RWPE1 (cell line): ENCODE data around the gene PTPRN2.

ENCODE experiments used
- CTCF ChIA-PET: fragments of 350-600 bp; sonication (Branson Sonifier 250); formaldehyde crosslinking; extraction: SDS; loops from one replicate; lab custom pipeline; 2021; lab: Yijun Ruan, JAX
- POLR2A ChIA-PET: fragments of 400-600 bp; formaldehyde crosslinking; extraction: SDS; loops from one replicate; lab custom pipeline; 2020; ENCODE audit warnings: antibody characterized with exemption; ENCODE audit not compliant: low non-redundant PET; lab: Yijun Ruan, JAX
- DNase-seq: peaks from one replicate; pipeline ENCODE4 v3.0.0; 2012; ENCODE audit warnings: low spot score
- H3K27ac ChIP-seq: fragments of 450-650 bp; 2 replicates; pipeline ENCODE4 v1.5.1; 2017
- TF ChIP-seq, protein P1 (sequence below): fragments of 450-650 bp; conservative IDR thresholded peaks from 2 replicates; pipeline ENCODE4 v1.5.1; 2017; ENCODE audit warnings: low read depth, mild to moderate bottlenecking

PTPRN2 gene

DNA sequence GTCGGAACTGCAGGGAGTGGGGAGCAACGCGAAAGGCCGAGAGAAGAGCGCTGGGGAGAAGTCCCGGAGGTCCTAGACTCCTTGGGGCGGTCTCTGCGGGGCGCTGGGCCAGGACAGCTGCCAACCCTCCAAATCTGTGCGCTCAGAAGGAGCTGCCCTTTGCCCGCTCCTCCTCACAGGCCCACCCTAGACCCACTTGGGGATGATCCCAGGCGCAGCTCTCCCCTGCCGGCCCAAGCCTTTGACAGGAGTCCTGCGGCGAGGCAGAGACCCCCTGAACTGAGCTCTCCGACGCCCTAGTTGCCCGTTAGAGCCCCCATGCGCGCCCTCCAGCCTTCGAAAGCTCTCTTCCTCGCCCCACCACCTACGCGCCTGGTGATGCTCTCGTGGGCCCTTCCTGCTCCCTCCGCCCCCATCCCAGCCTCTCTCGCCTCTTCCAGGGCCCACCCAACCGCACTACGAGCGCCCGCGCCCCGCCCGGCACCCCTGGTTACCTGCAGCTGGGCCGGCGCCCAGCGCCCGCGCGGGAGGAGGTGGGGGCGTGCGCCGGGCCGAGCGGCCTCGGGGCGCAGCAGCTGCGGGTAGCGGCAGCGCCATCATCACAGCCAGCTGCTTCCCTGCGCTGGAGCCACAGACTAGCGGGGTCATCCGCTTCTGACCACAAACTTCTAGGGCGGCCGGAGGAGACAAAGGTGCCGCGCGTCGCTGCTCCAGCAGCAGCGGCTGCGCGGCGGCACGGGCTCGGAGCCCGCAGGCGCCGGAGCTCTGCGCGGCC is 897.4 kb downstream of the PTPRN2 start:
- TF ChIP-seq, protein P1, sequence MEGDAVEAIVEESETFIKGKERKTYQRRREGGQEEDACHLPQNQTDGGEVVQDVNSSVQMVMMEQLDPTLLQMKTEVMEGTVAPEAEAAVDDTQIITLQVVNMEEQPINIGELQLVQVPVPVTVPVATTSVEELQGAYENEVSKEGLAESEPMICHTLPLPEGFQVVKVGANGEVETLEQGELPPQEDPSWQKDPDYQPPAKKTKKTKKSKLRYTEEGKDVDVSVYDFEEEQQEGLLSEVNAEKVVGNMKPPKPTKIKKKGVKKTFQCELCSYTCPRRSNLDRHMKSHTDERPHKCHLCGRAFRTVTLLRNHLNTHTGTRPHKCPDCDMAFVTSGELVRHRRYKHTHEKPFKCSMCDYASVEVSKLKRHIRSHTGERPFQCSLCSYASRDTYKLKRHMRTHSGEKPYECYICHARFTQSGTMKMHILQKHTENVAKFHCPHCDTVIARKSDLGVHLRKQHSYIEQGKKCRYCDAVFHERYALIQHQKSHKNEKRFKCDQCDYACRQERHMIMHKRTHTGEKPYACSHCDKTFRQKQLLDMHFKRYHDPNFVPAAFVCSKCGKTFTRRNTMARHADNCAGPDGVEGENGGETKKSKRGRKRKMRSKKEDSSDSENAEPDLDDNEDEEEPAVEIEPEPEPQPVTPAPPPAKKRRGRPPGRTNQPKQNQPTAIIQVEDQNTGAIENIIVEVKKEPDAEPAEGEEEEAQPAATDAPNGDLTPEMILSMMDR: no peak
- ChIA-PET CTCF (no interaction called here), POLR2A (no interaction called here)
- DNase-seq: no peak
- no peak overlapping the region for H3K27ac ChIP-seq

DNA sequence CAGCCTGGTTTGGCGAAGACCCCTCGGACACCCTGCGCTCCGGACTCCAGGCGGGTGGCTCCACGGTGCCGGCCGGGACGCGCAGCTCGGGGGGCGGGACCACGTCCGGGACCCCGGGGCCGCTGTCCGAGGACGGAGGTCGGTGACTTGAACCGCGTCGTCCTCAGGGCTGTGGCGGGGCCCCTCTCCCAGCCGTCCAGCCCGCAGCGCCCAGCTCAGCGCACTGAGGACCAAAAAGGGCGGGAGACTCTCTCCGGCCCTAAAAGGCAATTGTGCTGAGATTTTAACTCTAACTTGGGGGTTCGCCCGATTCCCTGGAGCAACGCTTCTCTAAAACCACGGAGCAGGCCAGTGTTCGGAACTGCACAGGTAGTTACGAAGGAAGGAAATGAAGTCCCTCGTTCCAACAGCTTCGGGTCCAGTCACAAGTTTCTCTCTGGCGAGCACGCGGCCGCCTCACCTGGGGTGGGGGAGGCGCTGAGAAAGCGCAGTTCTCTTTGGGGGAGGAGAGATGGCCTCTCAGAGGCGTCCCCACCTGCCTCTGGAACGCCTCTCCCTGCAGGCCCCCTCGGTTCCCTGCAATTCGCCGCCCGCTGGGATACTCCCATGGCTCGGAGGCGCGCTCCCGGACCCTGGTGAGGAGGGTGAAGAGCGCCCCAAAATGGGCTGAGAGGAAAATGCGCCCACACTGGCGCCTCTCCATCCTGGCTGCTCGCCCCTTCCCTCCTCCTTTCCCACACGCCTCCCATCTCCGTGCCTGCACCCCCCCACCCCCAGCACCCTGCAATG is 898.2 kb downstream of the PTPRN2 start:
- ChIA-PET POLR2A (no interaction called here), CTCF (no interaction called here)
- no peak overlapping the region for H3K27ac ChIP-seq
- DNase-seq: no peak
- TF ChIP-seq, protein P1: no peak

DNA sequence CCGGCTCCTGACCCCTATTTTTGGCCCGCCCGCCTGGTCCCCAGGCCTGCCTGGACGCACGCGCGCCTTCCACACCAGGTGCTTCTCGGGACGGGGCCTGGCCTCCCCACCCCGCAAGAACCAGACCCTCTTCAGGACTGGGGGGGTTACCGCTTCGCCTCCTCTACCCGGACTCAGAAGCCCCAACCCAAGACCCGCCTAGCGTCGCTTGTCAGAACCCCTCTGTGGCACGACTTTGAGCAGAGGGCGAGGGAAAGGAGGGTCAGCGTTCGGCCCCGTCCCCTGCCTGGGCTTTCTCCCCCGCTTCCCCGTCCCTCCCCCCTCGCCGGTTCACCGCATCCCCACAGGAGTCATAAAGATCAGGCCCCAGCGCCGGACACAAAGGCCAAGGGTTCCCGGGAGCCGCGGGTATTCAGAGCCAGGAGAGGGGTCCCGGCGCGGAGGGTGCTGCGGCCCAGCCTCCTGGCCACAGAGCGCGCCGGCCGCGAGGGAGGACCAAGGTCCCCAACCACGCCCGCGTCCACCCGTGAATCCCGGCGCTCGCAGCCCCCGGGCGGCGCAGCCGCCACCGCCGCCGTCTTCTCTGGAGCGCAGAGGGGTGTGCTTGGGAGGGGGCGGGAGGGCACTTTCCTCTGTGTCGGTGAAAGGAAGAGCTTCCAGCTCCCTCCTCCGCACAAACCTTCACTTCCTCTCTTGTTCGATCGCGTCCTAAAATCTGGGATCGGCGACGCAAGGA is 898.9 kb downstream of the PTPRN2 start:
- POLR2A ChIA-PET: no interaction called here

DNA sequence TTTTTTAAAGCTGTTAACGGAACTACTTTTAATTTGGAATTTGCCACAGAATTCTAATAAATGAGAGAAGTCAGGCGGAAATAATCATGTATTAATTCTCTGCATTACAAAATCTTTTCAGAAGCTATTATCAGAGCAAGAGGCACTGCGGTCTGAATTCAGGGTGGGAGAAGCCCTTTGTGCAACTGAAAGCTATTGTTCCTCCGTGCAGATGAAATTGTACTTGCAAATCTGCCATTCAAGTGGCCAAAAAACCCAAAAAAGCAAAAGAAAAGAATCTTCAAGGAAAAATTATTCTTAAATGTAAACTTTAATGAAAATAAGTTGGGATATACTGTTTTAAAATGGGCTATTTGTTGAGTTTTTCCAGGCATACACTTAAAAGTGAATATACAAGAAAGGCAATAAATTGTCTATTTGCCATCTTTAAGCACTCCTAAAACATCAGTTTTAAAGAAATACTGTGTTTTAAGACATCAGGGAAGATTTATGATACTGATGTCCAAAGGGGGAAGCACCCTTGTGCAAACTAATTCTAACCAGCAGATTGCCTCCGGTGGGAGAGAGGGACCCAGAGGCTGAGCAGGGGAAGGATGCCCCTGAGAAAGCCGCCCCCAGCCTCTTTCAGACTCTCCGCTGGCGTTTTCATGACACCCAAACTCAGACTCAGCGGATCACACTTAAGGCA is 899.6 kb downstream of the PTPRN2 start:
- CTCF ChIA-PET: no interaction called here

More for the DNA sequence above, 898.9 kb downstream of the PTPRN2 start:
- CTCF ChIA-PET: no interaction called here
- TF ChIP-seq, protein P1: no peak
- no peak for DNase-seq
- no peak overlapping the region for H3K27ac ChIP-seq

DNA sequence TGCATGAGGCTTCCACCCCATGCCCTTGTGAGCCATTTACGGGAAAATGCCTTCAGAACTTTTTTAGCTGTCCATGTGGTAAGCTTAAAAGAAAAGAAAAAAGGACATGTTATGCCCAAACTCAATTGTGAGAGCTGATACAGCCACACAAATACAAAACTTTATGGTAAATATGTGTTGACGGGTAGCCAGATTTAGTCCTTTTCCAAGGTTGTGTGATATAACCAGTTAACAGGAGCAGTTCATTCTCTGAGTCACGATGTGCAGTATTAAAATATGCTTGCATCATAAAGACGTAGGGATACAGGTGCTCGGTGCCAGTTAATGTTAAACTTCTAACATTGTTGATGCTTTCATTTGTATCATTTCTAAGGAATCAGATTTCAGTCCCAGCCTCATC is 900.5 kb downstream of the PTPRN2 start:
- no peak for DNase-seq
- POLR2A ChIA-PET: no interaction called here
- CTCF ChIA-PET: no interaction called here
- TF ChIP-seq, protein P1: no peak
- no peak overlapping the region for H3K27ac ChIP-seq

More for the DNA sequence above, 899.6 kb downstream of the PTPRN2 start:
- TF ChIP-seq, protein P1: no peak
- DNase-seq: no peak
- POLR2A ChIA-PET: no interaction called here
- no peak overlapping the region for H3K27ac ChIP-seq

DNA sequence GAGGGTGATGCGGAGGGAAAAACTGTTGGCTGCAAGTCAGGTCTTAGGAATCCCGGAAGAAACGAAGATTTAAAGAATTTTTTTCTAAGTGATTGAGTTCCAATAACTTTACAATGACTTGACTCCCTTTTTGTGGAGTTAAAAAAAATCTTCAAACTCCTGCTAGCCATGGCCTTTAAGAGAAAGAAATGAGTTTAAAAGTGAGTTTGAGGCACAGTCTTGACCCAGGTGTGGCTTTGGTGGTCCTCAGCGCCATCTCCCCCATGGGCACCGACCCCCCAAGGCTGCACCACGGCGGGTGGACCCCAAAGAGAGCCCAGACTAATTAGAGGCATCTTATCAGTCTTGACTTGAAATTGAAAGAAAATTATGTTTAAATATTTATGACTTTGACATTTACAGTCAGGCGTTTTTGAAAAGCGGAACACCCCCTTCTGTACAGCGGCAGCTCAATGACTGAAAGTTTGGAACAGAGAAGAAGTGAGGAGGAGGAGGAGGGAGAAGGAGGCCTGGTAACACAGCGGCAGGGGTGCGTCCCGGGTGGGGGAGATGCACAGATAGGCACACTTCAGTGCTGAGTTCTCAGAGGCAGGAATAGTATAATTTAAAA is 901.2 kb downstream of the PTPRN2 start:
- ChIA-PET CTCF (no interaction called here), POLR2A (no interaction called here)
- DNase-seq: no peak
- TF ChIP-seq, protein P1: no peak
- H3K27ac ChIP-seq: no peak overlapping the region
